GM11168 (cell line): ENCODE data around the gene NR5A1.

Source experiments
- in situ Hi-C: fragments of 300-500 bp; cut with MboI; formaldehyde crosslinking; loops from one replicate; pipeline ENCODE4 v1.12.0; 2022; ENCODE audit warnings: low sequenced_read_pairs; ENCODE audit not compliant: unreplicated experiment

Gene NR5A1

GRCh38 chr9:124506931-124507879 lies at the start of gene NR5A1:
TSS of gene NR5A1 (minus strand) at chr9:124507399. CDS start at chr9:124503395, 4,004 bp downstream.
- in situ Hi-C loops: no loop called here

DNA sequence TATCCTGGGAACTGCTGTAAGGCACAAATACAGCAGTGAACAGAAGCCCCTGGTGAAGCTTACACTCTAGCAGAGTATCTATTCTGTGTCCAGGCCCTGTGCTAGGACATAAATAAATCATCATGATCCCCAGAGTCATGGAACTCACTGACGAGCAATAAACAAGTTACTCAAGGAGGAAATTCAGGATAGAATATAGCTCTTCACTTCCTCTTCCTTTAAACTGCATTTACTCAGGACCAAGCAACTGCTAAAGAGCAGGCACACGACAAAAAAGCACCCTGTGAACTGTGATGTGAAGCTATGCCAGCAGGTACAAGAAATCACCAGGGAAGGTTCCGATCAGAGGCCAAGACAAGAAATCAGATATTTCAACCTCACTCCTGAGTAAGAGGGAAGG lies 47.8 kb upstream of the NR5A1 start:
- in situ Hi-C loops: no loop called here

DNA sequence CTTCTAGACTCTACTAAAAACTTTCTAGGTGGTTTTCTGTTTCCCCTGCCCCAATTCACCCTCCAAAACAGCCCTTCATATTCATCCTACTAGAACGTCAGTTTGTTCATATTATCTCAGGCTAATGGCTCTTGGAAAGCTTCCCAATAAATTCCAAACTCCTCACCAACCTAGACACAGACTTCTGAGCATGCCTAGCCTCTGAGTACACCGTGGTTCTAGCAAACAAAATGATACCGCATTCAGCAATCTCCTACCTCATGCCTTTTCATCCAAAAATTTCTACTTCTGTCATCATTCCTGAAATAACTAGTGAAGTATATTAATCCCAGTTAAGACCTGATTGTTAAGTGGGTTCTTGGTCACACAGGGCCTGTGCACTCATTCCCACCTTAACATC lies 46.5 kb upstream of the NR5A1 start:
- in situ Hi-C loops: no loop called here

DNA sequence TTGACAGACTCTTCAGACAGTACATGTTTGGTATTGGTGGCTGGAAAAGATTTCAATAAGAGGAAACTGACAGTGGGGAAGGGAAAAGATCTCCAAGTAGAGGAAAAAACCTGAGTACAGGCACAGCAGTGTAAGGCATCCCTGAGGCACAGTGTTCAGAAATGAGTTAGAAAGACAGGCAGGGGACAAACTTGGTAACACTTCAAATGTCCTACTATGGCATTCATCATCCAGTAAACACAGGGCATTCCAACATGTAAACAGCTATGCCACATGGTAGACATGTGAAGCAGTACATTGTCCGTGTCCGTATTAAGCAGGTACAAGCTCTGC lies 45.0 kb upstream of the NR5A1 start:
- in situ Hi-C loops: no loop called here

GRCh38 chr9:124551472-124552272 lies 44.5 kb upstream of the NR5A1 start:
- in situ Hi-C loops: no loop called here

DNA sequence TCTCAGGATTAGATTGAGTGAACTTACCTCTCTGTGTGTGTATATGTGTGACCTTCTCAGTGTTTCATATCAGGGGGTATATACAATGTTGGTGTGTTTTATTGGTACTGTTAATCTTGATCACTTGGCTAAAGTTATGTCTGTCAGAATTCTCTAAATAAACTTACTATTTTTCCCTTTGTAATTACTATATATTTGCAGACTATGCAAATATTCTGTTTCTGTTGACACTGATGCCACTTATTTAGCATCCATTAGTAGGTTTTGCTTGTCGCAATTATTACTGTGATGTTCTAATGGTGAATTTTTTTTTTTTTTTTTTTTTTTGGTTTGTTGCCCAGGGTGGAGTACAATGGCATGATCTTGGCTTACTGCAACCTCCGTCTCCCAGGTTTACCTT lies 42.9 kb upstream of the NR5A1 start:
- in situ Hi-C loops: no loop called here

GRCh38 chr9:124549016-124549415 lies 41.8 kb upstream of the NR5A1 start:
- in situ Hi-C loops: loop anchor here (25.0 kb wide), 1 partner anchor 437 kb away; no protein-coding TSS in a partner anchor

DNA sequence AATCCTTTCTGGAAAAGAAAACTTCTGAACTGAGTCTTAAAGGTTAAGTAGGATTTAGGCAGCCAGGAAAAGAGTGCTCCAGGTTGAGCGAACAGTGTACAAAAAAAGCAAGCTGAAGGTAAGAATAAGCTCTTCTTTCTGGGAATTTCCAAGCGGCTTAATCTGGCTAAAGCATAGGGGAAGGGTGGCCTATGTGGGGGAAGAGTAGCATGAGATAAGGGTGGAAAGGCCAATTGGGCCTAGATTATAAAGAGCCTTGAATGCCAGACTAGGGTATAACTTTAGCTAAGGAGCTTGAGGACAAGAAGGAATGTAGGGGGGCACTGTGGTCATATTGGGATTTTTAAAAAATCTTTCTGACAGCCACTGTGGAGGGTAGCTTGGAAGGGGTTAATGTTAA lies 37.3 kb upstream of the NR5A1 start:
- in situ Hi-C loops: loop anchor here (25.0 kb wide), 1 partner anchor 432 kb away; no protein-coding TSS in a partner anchor

GRCh38 chr9:124541824-124542223 lies 34.6 kb upstream of the NR5A1 start:
- in situ Hi-C loops: loop anchor here (25.0 kb wide), 1 partner anchor 430 kb away; no protein-coding TSS in a partner anchor

DNA sequence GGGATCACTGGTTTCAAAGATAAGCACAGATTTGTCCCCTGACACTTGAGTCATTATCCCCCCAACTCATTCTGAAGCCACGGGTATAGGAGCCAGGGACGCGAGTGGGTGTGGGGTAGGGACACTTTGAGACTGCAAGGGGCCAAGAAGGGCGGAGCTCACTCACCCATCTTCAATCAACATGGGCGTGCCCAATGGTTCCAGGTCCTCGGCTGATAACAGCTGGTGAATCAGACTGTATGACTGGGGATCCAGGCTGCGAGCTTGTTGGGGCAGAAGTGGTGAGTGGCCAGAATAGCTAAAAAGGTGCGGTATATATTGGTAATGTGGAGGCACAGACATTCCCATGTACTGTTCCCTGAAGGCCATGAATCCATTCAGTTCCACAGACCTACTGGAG lies 30.7 kb upstream of the NR5A1 start:
- in situ Hi-C loops: loop anchor here (25.0 kb wide), 1 partner anchor 426 kb away; no protein-coding TSS in a partner anchor

- in situ Hi-C loops: loop anchor here (25.0 kb wide), 1 partner anchor 424 kb away; no protein-coding TSS in a partner anchor
Measured at GRCh38 chr9:124535846-124536245, 28.6 kb upstream of the NR5A1 start.

DNA sequence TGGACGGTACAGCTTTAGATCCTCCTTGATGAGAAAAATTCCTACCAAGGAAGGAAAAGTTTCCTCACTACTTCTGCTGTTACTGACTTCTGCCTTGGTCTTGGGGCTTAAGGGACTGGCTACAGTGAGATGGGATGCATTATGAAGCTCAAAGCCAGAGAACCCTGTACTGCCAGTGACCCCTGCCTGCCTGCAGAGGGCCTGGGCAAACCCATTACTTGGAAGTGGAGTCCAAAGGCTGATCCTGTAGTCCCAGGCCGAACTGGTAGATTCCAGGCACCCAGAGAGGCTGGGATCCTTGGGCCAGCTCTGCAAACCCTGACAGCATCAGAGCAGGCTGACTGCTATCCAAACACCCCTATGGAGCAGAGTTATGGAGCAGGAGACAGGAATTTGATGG lies 25.7 kb upstream of the NR5A1 start:
- in situ Hi-C loops: loop anchor here (5.0 to 25.0 kb wide), 2 partner anchors 116 to 421 kb away; partner anchors contain the start of gene PSMB7

DNA sequence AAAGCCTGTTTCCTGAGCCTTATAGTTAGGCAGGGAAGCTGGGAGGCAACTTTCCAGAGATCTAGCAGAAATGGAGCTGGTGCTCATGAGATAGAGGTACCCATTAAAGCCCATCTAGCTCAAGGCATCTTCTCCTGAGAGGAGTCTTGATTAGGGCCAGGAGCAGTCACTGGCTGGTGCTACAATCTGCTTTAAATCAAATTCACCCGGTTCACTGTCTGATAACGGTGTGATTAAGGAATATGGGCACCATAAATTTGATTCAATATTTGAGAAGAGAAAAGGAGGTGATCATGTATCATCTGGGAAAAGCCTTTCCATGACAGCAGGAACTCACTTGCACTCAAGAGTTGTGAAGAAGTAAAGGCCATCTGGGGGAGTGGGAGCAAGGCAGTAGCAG lies 23.9 kb upstream of the NR5A1 start:
- in situ Hi-C loops: loop anchor here (5.0 to 25.0 kb wide), 2 partner anchors 114 to 419 kb away; partner anchors contain the start of gene PSMB7

GRCh38 chr9:124530246-124530645 lies 23.0 kb upstream of the NR5A1 start:
- in situ Hi-C loops: loop anchor here (5.0 to 25.0 kb wide), 2 partner anchors 113 to 418 kb away; partner anchors contain the start of gene PSMB7

- in situ Hi-C loops: loop anchor here (25.0 kb wide), 1 partner anchor 415 kb away; no protein-coding TSS in a partner anchor
Measured at GRCh38 chr9:124527781-124528180, 20.6 kb upstream of the NR5A1 start.

DNA sequence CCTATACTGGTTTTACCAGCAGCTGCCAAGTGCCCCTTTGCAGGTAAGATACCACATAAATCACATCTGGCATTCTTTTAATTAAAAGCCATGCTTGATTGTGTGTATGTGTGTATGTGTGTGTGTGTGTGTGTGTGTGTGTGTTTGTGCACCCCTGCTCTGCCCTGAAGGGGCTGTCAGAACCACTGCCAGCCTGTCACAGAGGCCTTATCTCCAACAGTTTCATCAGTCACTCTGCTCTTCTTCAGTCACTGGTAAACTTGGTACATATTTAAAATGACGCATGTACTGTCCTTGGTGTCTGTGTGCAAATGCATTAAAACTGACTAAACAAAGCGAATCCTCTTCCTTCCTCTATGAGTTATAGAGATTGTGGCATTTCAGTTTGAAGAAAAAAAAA lies 19.0 kb upstream of the NR5A1 start:
- in situ Hi-C loops: loop anchor here (25.0 kb wide), 1 partner anchor 414 kb away; no protein-coding TSS in a partner anchor

- in situ Hi-C loops: no loop called here
Measured at GRCh38 chr9:124522121-124523098, 15.2 kb upstream of the NR5A1 start.

DNA sequence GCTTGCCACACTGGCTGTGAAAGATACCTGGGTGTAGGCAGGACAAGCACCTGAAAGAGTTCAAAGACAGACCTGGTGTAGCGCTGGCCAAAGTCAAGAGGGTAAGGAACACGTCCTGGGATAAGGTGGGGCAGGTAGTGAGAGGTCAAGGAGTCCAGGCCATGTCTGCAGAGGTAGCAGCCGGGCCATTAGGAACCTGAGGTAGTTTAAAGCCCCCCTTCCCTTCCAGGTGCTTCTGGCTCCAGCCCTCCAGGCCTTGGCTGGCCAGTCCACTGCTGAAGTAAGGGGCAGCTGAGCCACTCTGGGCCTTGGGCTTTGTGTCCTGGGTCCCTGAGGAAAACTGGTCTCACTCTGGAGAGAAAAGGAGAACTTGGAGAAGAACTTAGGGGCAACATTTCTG lies 13.9 kb upstream of the NR5A1 start:
- in situ Hi-C loops: no loop called here

DNA sequence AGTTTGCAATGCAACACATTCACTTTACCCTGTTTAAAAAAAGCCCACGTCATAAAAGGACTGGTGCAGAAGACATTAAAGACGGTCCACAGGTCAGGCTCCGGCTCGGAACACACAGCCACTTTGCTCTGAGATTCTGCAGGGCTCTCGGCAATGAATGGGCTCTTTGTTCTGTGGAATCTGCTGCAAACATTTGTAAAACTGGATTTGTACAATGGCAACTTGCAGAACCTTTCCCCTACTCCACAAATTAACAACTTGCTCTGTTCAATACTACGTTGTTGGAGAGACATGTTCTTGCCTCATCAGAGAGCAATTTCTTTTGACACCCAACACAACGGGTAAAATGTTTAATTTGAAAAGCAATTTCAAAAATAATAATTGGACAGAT lies 13.0 kb upstream of the NR5A1 start:
- in situ Hi-C loops: no loop called here
